Measurements from ENCODE around the gene CLEC11A.
"Not testable (repeated sequence)": the region's sequence is repeated elsewhere in the genome, so short reads cannot be mapped to it uniquely, and the experiment has no call there.

The CLEC11A gene

DNA sequence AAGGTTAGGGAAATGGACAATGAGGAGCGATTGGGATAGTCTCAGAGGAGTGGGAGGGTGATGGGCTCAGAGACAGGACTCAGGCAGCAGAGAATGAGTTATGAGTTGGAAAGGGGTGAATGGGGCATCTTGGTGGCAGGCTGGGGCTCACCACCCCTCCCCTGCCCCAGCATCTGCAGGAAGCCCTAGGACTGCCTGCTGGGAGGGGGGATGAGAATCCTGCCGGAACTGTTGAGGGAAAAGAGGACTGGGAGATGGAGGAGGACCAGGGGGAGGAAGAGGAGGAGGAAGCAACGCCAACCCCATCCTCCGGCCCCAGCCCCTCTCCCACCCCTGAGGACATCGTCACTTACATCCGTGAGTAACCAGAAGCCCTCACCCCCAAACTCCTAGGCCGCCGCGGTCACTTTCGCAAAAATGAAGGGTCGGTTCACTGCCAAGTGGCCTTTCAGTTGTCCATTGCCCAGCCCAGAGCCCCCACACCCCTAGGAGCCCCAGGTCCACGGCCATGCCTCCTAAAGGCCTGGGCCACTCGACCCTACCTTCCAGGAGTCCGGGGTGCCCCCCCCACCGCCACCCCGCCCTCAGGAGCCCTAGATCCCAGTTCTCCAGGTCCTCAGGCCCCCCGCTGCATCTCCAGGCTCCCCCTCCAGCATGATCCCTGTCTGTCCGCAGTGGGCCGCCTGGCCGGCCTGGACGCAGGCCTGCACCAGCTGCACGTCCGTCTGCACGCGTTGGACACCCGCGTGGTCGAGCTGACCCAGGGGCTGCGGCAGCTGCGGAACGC lies 764 bp downstream of the CLEC11A start:
- no peak for DNase-seq (ENCODE audit: low spot score)

DNA sequence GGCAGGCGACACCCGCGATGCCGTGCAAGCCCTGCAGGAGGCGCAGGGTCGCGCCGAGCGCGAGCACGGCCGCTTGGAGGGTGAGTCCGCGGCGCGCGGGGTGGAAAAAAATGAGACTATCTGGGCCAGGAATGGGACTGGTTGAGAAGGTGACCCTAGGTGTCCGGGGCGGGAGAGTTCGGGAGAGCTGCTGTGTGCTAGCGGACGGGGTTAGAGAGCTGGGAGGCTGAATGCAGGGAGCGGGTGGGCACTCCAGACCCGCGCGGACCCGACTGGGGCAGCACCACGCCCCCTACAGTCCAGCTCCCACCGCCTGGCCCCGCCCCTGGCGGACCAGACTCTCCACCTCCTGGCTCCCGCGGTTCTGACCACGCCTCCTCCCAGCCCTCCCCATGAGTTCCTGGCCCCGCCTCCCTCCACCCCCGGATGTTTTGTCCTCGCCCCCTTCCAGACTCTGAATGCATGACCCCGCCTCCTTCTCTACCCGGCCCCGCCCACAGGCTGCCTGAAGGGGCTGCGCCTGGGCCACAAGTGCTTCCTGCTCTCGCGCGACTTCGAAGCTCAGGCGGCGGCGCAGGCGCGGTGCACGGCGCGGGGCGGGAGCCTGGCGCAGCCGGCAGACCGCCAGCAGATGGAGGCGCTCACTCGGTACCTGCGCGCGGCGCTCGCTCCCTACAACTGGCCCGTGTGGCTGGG lies 1.5 kb downstream of the CLEC11A start:
- peak; percentile 100 for DNase-seq (ENCODE audit: low spot score)

DNA sequence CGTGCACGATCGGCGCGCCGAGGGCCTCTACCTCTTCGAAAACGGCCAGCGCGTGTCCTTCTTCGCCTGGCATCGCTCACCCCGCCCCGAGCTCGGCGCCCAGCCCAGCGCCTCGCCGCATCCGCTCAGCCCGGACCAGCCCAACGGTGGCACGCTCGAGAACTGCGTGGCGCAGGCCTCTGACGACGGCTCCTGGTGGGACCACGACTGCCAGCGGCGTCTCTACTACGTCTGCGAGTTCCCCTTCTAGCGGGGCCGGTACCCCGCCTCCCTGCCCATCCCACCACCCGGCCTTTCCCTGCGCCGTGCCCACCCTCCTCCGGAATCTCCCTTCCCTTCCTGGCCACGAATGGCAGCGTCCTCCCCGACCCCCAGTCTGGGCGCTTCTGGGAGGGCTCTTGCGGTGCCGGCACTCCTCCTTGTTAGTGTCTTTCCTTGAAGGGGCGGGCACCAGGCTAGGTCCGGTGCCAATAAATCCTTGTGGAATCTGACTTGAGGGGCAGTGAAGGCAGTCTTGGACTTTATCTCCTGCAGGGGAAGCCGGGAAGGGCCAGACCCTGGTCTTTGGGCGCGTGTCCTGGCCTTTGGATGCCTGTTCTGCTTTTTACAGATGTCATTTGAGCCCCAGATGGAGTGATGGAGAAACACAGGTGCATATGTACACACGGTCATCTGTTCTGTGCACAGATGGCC lies 2.2 kb downstream of the CLEC11A start:
- DNase-seq (ENCODE audit: low spot score), result no peak

DNA sequence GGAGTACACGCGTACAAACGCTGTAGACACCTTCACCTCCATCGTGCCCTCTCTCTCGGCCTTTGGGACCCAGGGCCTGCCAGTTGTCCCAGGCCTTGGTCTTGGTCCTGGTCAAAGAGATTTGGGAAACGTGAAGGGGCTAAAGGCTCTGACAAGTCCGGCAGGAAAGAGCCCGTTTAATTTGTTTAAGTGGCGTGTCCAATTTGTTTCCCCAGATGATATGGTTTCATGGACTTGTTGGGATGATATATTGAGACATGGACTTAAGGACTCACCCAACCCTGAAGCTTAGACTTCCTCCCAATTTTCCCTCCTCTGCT lies 2.7 kb downstream of the CLEC11A start:
- no peak for DNase-seq (ENCODE audit: low spot score)

DNA sequence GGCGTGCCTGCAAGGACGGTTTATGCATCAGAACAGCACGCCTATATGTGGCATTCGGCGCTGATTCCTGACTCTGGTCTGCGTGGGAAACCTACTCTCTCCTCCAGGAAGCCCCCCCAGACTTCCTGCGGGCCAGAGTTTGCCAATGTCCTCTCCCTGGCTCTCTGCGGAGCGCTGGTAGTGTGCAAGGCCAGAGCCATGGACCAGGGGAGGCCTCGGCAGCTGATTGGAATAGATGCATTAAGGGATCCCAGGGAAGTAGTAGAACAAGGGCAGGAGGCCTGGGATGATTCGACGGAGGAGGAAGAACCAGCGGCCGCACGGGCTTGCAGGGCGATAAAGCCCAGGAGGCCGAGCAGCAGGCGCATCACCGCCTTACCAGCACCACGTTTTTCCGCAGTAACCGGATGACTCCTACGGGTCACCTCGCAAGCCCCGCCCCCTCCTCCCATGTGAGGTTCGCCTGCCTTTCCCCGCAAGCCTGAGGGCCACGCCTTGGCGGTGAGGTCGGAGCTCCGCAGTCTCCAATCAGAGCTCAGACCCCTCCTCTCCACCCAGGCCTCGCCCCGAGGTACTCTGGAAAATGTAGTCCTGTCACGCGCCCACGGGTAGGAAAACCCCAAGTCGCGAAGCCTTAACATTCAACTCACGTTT lies 5.0 kb downstream of the CLEC11A start:
- peak; percentile 86 for DNase-seq (ENCODE audit: low spot score)

DNA sequence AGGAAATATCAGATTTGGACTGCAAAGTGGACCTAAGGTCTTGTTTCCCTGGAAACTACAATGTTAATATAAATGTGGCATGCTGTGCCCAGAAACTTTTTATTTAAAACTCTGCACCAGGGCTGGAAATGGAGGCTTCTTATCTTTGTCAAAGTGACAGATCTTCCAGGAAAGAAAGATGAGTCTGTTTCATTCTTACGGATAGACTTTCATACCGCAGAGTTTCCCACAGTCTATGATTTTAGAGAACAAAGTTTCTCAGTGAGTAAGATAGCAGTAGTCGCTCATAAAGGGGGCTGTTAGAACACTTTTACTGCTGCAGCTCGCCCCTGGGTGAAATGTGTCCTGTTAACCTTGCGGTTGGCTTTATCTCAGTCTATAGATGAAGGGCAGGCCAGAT lies 6.7 kb downstream of the CLEC11A start:
- DNase-seq (ENCODE audit: low spot score), result no peak

DNA sequence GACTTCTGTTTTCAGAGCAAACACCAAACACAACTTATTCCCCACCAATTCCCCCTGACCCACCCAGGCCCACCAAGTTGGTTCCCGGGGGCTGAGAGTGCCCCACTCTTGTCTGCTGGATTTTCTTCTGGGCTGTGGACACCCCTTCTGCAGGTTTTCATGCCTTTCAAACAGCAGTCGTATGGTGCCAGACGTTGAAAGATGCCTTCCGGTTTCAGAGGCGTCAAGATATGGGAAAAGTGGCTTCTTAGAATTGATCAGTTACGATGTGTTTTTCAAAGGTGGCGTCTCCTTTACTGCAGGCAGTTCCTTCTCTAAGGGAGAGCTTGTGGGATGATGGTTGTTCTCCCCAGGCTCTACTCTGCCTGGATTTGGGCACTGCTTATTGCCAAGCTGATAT lies 12.7 kb downstream of the CLEC11A start:
- DNase-seq (ENCODE audit: low spot score), result no peak

DNA sequence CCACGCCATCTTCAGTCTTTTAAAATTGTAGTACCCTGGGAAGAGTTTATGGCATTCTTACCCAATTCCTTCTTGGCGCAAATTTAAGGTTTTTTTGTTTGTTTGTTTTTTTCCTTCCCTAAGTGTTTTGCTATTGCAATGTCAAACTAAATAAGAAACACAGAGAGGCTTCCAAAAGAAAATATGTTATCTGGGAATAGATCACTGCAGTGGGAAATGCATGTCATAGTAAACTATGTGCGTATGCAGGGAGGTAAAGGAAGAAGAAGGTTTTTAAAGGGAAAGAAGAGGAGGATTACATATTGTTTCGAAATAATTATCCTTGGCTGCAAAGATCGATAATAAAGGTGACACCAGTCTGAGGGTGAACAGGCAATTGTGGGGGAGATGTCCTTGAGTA lies 13.2 kb downstream of the CLEC11A start:
- DNase-seq (ENCODE audit: low spot score), result no peak

DNA sequence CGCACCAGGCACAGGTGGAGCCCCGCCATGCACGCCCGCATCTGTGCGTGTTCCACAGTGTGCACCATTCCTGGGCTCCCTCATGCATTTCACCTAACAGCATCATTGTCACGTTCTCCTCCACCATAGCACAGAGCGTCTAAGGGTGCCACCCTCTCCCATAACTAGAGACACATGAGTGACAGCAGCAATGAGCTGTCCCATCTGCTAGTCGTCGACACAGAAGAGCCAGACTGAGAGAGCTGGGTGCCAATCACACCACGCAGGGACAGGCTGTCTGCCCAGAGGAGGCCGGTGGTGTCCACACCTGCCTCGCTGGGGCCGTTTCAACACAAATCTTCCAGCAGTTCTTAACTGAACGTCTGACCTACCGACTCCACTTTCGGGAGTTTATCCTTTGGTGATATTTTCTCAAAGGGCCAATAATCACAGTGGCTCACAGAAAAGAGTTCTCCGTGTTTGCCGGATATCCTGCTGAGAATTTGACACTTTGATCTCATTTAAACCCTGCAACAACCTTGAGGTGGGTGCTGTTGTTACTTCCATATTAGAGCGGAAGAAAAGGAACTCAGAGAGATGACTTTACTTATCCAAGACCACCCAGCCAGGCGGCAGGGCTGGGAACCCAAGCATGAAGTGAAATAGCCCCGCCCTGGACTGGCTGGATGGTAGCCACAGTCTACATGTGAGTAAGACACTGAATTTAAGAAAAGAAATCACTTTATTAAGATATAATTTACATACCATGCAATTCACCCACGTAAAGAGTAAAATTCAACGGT lies 16.2 kb downstream of the CLEC11A start:
- no peak for DNase-seq (ENCODE audit: low spot score)

DNA sequence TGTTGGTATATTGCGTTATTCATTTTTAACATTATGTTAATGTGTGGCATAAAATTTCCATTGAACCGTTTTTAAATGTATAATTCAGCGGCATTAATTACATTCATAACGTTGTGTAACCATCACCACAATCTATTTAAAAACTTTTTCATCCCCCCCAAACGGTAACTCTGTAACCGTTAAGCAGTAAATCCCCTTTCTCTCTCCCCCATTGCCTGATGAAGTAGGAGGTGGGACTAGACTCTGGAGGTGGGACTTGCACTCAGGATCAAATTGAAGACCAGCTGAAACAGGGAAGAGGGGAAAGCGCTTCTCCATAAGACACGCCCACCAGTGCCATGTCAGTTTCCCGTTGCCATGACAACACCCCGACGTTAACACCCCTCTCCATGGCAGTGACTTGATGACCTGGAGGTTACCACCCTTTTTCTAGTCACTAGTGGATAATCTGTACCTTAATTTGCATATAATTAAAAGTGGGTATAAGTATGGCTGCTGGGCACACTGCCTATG lies 16.8 kb downstream of the CLEC11A start:
- no peak for DNase-seq (ENCODE audit: low spot score)

DNA sequence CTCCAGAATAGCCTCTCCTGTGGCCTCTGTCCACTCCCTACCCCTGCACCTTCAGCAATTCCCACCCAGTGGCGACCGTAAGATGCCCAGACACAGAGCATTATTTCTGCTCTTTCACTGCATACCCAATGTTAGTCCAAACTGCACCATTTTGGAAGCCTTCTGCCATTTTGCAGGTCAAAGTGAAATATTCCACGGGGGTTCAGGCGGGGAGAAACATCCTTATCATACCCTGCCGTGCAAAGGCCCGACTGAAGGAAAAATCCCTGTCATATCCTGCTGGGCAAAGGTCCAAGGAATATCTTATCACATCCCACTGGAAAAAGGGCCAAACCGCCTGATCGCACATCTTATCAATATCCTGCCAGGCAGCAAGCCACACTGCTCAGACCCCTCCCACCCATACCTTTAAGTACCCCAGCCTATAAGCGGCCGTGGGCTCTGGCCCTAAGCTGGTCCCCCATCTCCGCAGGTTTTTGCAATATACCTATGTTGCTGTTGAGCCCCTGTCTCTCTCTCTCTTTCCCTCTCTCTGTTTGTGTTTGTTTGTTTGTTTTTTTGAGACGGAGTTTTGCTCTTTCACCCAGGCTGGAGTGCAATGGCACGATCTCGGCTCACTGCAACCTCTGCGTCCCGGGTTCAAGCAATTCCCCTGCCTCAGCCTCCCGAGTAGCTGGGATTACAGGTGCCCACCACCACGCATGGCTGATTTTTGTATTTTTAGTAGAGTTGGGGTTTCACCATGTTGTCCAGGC lies 18.2 kb downstream of the CLEC11A start:
- DNase-seq (ENCODE audit: low spot score), result no peak

DNA sequence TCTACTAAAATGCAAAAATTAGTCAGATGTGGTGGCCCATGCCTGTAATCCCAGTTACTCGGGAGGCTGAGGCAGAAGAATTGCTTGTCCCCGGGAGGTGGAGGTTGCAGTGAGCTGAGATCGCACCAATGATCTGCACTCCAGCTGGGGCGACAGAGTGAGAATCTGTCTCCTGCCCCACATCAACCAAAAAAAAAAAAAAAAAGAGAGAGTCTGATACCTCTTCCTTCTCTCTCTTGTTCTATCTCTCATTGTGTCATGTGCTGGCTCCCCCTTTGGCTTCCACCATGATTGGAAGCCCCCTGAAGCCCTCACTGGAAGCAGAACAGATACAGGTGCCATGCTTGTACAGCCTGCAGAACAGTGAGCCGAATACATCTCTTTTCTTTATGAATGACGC lies 20.4 kb downstream of the CLEC11A start:
- DNase-seq (ENCODE audit: low spot score), result no peak

DNA sequence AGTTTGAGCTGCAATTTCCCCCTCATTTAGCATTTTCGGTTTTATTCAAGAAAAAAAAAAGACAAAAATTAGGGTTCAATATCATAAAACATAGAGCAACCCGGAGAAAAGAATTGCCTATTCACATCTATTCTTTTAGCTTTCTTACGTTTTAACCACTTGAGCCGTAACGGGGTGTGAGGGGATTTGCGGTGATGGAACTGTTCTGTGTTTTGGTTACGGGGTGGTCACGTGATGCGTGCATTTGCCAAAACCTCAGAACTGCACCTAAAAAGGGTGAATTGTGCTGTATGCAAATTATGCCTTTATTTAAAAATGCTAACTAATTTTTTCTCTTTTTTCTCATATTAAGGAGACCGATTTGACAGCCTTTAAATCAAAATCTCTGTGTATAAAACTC lies 22.1 kb downstream of the CLEC11A start:
- no peak for DNase-seq (ENCODE audit: low spot score)

DNA sequence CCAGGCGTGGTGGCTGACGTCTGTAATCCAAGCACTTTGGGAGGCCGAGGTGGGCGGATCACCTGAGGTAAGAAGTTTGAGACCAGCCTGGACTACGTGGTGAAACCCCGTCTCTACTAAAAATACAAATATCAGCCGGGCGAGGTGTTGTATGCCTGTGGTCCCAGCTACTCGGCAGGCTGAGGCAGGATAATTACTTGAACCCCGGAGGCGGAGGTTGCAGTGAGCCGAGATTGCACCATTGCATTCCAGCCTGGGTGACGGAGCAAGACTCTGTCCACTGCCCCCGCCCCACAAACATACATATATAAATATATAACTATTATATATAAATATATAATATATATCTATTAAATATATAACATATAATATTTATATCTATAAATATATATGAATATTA lies 24.0 kb downstream of the CLEC11A start:
- DNase-seq (ENCODE audit: low spot score), result not testable (repeated sequence)

DNA sequence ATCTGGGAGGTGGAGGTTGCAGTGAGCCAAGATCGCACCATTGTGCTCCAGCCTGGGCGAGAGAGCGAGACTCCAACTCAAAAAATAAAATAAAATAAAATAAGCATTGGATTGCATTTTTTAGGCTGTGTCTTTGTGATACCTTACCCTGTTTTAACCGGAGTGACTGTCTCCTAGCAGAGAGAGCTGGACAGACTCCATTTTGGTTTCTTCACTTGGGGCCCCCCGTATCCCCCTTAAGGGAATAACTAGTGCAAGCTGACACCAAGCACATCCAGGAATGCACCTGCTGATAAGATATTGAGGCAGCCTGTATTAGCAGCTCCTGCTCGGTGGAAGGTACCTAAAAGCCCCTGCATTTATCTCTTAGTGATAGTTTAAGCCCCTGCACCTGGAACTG lies 26.3 kb downstream of the CLEC11A start:
- DNase-seq (ENCODE audit: low spot score), result no peak

DNA sequence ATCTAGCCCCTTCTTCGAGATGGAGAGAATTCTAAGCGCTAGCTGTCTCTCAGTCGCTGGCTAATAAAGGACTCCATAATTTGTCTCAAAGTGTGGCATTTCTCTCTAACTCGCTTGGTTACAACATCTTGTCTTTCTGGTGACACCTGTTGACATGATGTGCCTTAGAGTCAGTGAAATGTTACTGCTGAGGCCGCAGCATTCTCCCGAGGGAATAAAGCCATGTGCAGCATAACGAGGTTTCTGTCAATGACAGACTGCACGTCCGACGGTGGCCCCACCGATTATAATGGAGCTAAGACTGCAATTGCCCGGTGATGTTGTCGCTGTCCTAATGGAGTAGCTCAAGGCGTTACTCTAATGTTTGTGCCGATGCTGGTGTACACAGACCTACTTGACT lies 26.8 kb downstream of the CLEC11A start:
- no peak for DNase-seq (ENCODE audit: low spot score)

DNA sequence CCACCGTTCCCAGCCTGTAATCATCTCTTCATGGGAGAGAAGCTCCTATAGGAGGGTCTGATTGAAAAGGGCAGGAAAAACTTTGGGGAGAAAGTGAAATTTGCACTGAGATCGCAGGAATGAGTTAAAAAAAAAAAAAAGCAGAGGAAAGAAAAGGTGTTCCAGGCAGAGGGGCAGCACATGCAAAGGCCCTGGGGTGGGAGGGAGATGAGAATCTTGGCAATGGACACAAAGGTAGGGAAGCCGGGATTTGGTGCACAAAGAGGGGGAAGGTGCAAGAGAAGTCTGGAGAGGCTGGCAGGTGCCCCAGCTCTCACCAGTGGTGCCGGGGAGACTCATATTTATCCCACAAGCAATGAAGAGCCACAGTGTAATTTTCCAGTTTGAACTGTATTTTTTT lies 30.7 kb downstream of the CLEC11A start:
- no peak for DNase-seq (ENCODE audit: low spot score)

DNA sequence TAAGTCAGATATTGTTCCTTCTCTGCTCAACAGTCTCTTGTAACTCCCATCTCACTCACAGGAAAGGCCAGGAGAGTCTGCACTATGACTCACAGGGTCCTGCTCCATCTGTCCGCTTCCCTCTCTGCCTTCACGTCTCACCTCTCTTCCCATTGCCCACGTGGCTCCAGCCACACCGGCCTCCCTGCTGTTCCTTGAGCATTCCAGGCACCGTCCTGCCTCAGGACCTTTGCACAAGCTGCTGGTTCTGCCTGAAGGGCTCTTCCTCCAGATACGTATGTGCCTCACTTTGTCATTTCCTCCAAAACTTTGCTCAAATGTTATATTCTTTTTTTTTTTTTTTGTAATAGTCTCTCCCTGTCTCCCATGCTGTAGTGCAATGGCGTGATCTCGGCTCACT lies 33.1 kb downstream of the CLEC11A start:
- DNase-seq (ENCODE audit: low spot score), result not testable (repeated sequence)

DNA sequence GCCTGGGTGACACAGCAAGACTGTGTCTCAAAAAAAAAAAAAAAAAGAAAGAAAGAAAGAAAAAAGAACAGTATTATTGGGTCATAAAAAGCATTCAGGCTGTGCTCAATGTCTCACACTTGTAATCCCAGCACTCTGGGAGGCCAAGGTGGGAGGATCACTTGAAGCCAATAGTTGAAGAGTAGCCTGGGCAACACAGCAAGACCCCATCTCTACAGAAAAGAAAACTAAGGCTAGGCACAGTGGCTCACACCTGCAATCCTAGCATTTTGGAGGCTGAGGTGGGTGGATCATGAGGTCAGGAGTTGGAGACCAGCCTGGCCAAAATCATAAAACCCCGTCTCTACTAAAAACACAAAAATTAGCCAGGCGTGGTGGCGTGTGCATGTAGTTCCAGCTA lies 34.5 kb downstream of the CLEC11A start:
- not testable (repeated sequence) for DNase-seq (ENCODE audit: low spot score)

DNA sequence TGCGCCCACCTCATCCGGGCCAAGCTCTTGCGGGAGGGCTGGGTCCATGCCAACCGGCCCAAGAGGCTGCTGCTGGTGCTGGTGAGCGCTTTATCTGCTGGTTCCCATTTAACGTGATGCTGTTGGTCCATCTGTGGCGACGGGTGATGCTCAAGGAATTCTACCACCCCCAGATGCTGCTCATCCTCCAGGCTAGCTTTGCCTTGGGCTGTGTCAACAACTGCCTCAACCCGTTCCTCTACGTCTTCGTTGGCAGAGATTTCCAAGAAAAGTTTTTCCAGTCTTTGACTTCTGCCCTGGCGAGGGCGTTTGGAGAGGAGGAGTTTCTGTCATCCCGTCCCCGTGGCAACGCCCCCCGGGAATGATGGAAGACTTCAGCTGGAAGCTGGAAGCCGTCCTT lies 35.9 kb downstream of the CLEC11A start:
- DNase-seq (ENCODE audit: low spot score), result not testable (repeated sequence)

DNA sequence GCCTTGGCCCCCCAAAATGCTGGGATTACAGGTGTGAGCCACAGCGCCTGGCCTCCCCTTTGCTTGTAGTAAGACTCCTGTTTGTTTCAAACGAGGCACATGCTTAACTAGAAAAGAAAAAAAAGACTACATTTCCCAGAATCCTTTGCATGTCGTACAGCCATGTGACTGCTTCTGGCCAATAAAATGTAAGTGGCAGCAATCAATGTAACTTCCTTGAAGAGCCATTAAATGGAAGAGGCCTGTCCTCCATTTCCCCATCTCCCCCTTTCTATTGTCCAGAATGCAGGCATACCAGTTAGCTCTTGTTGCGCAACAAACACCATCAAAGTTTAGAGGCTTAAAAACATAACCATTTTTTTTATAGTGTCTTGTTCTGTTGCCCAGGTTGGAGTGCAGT lies 36.7 kb downstream of the CLEC11A start:
- DNase-seq (ENCODE audit: low spot score), result no peak
